Colonic mucosa (tissue), 4 donors: ENCODE measurements around the gene WWC1. TPM values are rescaled to one million over a fixed set of nuclear protein-coding genes. Genes with fewer than 3 reads are reported as not detected.

Source experiments
- DNase-seq: peaks from one replicate; pipeline ENCODE4 v3.0.0-alpha.2; 2020
- H3K27ac ChIP-seq: fragments of 200-600 bp; one replicate; pipeline ENCODE4 v1.8.0; 2021
- H3K27me3 ChIP-seq: fragments of 200-600 bp; one replicate; pipeline ENCODE4 v1.8.0; 2021
- H3K36me3 ChIP-seq: fragments of 200-600 bp; one replicate; pipeline ENCODE4 v1.8.0; 2021
- H3K4me1 ChIP-seq: fragments of 200-600 bp; one replicate; pipeline ENCODE4 v1.8.0; 2021; ENCODE audit warnings: mild to moderate bottlenecking
- H3K4me3 ChIP-seq: fragments of 200-600 bp; one replicate; pipeline ENCODE4 v1.8.0; 2021
- H3K9ac ChIP-seq, 2 donors: one replicate each; pipeline ENCODE4 v1.7.0; 2013; ENCODE audit warnings: control low read depth in 2 of 2, low read depth in 2 of 2, low read length in 2 of 2
- H3K9me3 ChIP-seq: fragments of 200-600 bp; one replicate; pipeline ENCODE4 v1.8.0; 2021
- intact Hi-C: fragments of 100-400 bp; cut with DNase I; formaldehyde crosslinking; loops from one replicate; pipeline ENCODE4 v1.14.1; 2022
- total RNA-seq, 2 donors: library from RNA; stranded (reverse); fragmentation: NEBNext Ultra II Directional in 1 of 2; extraction: Animal tissue kit (Norgen Biotek cat#: 25700) in 1 of 2; gene quantifications; one replicate each; pipeline ENCODE4 v1.2.1, GENCODE V29; 2021
- TF ChIP-seq, protein P1 (sequence below): fragments of 200-600 bp; IDR thresholded peaks from one replicate; pipeline ENCODE4 v1.8.0; 2022; ENCODE audit warnings: antibody characterized with exemption, mild to moderate bottlenecking
- donor health status: healthy.
- donor health status: DM: no; HTN: no; CAD: no.
- donor health status: DM: no; HTN: no; CAD: no.

Gene WWC1
- total RNA-seq, 2 donors from 2014 or later = 15.3 to 33.3 TPM

DNA sequence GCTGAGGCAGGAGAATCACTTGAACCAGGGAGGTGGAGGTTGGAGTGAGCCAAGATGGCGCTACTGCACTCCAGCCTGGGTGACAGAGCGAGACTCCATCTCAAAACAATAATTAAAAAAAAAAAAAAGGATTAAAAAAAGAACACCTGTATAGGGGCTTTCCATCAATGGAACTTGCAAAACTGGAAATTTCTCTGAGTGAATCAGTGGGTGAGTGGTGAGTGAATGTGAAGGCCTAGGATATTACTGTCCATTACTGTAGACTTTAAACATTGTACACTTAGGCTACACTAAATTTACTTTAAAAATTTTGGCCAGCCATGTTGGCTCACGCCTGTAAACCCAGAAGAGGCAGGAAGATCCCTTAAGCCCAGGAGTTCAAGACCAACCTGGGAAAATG lies 189.2 kb downstream of the WWC1 start:
- H3K36me3 ChIP-seq = no peaks in the 10 kb centered on the region
- DNase-seq = no peak
- no peak overlapping the region for H3K4me3 ChIP-seq
- H3K9me3 ChIP-seq = no peaks in the 10 kb centered on the region
- no peaks in the 10 kb centered on the region for H3K27me3 ChIP-seq
- H3K9ac ChIP-seq = no peak overlapping the region
- H3K4me1 ChIP-seq = no peaks in the 10 kb centered on the region
- no peak overlapping the region for H3K27ac ChIP-seq
- intact Hi-C loops = no loop called here
- TF ChIP-seq, protein P1, sequence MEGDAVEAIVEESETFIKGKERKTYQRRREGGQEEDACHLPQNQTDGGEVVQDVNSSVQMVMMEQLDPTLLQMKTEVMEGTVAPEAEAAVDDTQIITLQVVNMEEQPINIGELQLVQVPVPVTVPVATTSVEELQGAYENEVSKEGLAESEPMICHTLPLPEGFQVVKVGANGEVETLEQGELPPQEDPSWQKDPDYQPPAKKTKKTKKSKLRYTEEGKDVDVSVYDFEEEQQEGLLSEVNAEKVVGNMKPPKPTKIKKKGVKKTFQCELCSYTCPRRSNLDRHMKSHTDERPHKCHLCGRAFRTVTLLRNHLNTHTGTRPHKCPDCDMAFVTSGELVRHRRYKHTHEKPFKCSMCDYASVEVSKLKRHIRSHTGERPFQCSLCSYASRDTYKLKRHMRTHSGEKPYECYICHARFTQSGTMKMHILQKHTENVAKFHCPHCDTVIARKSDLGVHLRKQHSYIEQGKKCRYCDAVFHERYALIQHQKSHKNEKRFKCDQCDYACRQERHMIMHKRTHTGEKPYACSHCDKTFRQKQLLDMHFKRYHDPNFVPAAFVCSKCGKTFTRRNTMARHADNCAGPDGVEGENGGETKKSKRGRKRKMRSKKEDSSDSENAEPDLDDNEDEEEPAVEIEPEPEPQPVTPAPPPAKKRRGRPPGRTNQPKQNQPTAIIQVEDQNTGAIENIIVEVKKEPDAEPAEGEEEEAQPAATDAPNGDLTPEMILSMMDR = no peak

GRCh38 chr5:168481330-168481788 lies 189.9 kb downstream of the WWC1 start:
- Histone ChIP-seq H3K27me3 (no peaks in the 10 kb centered on the region), H3K9me3 (no peaks in the 10 kb centered on the region), H3K4me1 (no peaks in the 10 kb centered on the region), H3K27ac (no peak overlapping the region), H3K36me3 (no peaks in the 10 kb centered on the region), H3K4me3 (no peak overlapping the region), H3K9ac (no peak overlapping the region)
- TF ChIP-seq, protein P1 = no peak
- intact Hi-C loops = no loop called here
- no peak for DNase-seq

DNA sequence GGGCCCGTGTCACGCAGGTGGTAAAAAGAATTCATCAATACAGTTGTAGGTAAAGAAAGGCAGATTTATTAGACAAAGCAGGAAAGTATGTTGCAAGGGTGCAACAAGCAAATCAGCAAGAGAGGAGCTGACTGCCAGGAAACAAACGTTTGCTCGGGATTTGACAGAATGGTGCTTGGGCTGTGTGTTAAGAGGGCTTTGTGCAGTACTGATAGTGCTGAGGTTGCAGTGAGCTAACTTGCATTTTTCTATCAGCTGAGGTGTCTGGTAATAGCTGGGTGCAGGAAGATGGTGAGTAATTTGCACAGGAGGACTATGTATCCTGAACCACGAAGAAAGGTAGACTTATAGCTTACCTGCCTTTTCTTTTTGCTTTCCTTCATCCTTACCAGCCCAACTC lies 190.9 kb downstream of the WWC1 start:
- Histone ChIP-seq H3K9me3 (no peaks in the 10 kb centered on the region), H3K27me3 (no peaks in the 10 kb centered on the region), H3K4me1 (no peaks in the 10 kb centered on the region), H3K9ac (no peak overlapping the region), H3K27ac (no peak overlapping the region), H3K36me3 (no peaks in the 10 kb centered on the region), H3K4me3 (no peak overlapping the region)
- TF ChIP-seq, protein P1 = no peak
- DNase-seq = no peak
- intact Hi-C loops = no loop called here

DNA sequence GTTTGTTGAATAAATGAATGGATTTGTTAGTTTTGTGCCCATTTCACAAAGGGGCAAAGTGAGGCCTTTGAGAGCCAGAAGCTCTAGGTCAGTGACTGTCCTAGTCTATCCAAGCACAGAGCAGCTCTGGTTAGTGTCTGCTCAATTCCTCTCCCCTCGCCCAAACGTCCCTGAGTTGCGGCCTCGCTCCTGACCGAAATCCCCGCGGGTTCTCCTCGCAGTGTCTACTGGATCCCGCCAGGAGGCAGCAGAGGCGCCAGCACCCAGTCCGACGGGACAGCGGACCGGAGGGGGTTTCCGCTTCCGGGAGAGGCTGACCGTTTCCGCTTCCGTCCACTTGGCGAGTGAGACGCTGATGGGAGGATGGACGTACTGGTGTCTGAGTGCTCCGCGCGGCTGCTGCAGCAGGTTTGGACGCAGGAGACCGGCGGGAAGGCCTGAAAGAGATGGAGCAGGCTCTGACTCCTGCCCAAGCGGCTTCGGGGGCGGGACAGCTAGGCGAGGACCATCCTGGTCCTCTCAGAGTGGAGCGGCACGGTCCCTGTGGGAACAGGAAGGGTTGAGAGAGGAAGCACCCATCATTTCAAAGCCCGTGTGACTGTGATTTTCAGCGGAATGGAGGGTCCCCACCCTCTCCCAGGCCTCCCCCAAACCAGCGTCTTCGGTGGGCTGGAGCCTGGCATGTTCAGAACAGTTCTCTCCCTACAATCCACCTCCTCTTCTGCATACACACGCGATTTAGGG lies 194.9 kb downstream of the WWC1 start, which contains the start of gene RARS1:
Gene RARS1 (plus strand): TSS at position 336 of the 744 bp plus-strand sequence. CDS start 28 bp downstream, at position 364.
- Histone ChIP-seq H3K36me3 (peaks cover 21% of the 10 kb centered on the region), H3K27ac (peak within 1 kb of the TSS; percentile 53), H3K4me1 (no peaks in the 10 kb centered on the region), H3K9ac (peak within 1 kb of the TSS; percentile 92 to 98), H3K4me3 (peak within 1 kb of the TSS; percentile 65), H3K27me3 (no peaks in the 10 kb centered on the region), H3K9me3 (no peaks in the 10 kb centered on the region)
- TF ChIP-seq, protein P1 = peak; percentile 98
- intact Hi-C loops = loop anchor here (5.0 kb wide), 1 partner anchor 219 kb away; no protein-coding TSS in a partner anchor
- peak; percentile 95 for DNase-seq

- intact Hi-C loops = loop anchor here (5.0 kb wide), 1 partner anchor 222 kb away; no protein-coding TSS in a partner anchor
- DNase-seq = no peak
- peaks cover 24% of the 10 kb centered on the region for H3K36me3 ChIP-seq
- no peaks in the 10 kb centered on the region for H3K27me3 ChIP-seq
- no peak overlapping the region for H3K4me3 ChIP-seq
- no peaks in the 10 kb centered on the region for H3K9me3 ChIP-seq
- H3K27ac ChIP-seq = no peak overlapping the region
- H3K4me1 ChIP-seq = no peaks in the 10 kb centered on the region
- TF ChIP-seq, protein P1 = no peak
- no peak overlapping the region for H3K9ac ChIP-seq
Measured at GRCh38 chr5:168489059-168489458, 197.6 kb downstream of the WWC1 start.
